ENCODE data around the gene NUP50.

NUP50 gene

DNA sequence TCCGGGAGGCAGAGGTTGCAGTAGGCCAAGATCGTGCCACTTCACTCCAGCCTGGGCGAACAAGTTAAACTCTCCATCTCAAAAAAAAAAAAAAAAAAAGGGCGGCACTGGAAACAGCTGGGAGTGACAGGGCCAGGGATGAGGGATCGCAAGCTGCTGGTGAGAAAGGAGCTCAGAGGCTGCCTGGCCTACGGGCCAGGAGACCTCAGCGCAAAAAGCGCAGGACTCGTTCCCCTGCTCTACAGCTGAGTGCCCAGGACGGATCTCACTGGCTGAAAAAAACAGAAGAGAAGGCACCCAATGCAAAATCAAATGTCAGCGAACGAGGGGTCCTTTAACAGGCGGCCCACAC is 650 bp upstream of the NUP50 start:
- H3K4me3 ChIP-seq (ENCODE audit: low read length): peak overlapping the region; percentile 45
- H3K79me1 ChIP-seq (ENCODE audit: low read length): peaks cover 5% of the 10 kb centered on the region
- H3K27me3 ChIP-seq (ENCODE audit: insufficient read depth, low read length, poor library complexity): no peaks in the 10 kb centered on the region
- peaks cover 16% of the 10 kb centered on the region for H3K4me1 ChIP-seq (ENCODE audit: control insufficient read depth, low read depth, low read length)
- peak overlapping the region; percentile 90 for H3K9ac ChIP-seq (ENCODE audit: low read length)
- H3K79me2 ChIP-seq (ENCODE audit: control insufficient read depth, insufficient read depth, low read length): peaks cover 59% of the 10 kb centered on the region
- H3K4me2 ChIP-seq (ENCODE audit: low read length): peak overlapping the region; percentile 35
- peak overlapping the region; percentile 89 for H2BK5ac ChIP-seq (ENCODE audit: low read length)
- peak overlapping the region; percentile 91 for H3K18ac ChIP-seq (ENCODE audit: low read length)
- peak overlapping the region; percentile 30 for H4K8ac ChIP-seq (ENCODE audit: low read depth, low read length)
- H3K36me3 ChIP-seq (ENCODE audit: control insufficient read depth, insufficient read depth, low read length): no peaks in the 10 kb centered on the region
- peak overlapping the region; percentile 93 for H3K27ac ChIP-seq (ENCODE audit: low read depth, low read length)
- DNase-seq: peak; percentile 66
- H3K23ac ChIP-seq (ENCODE audit: low read length): no peak overlapping the region
- no peak overlapping the region for H4K5ac ChIP-seq (ENCODE audit: low read length)
- WGBS (ENCODE audit: extremely low coverage, insufficient coverage, low lambda C conversion rate): no CpG with 5 or more reads among the region's 13 CpGs
- no peak overlapping the region for H2BK120ac ChIP-seq (ENCODE audit: low read depth, low read length)
- H3K56ac ChIP-seq (ENCODE audit: low read length): peak overlapping the region; percentile 99
- peak overlapping the region; percentile 8 for H2AK5ac ChIP-seq (ENCODE audit: low read length)
- peak overlapping the region; percentile 98 for H3K4ac ChIP-seq (ENCODE audit: low read depth, low read length)
- no peak overlapping the region for H2BK15ac ChIP-seq (replicated peaks; ENCODE audit: low read depth)

DNA sequence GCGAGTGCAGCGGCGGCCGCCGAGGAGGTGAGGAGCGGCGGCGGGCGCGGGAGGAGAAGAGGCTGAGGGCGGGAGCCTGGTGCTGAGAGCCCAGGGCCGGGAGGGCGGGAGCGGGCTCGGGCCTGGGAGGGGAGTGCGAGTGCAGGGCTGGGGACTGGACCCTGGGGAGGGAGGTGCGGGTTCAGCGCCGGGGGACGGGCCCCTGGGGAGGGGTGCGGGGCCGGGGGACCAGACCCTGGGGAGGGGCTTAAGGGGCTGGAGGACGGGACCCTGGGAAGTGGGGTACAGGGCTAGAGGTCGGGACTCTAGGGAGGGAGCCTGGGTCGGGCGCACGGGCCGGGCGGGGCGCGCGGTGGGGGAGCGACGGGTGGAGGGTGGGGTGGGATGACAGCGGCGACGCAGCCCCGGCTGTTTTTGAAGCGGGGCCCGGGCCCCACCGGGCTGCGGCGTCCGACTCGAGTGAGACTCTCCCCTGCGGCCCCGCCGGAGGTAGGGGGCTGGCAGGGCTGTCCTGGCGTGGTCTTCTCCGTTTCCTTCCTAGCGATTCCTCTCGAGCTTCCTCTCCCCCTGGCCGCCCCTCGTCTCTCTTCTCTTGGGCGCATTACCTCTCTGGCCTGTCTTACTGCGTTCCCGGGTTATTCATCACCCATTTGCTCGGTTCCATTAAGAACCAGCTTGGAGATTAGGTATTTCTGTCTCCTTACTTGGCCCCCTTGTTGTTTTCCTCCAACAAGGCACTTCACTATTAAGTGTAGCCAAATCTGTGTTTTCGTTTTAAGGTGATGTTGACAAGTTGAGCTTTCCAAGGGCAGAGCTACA is 754 bp downstream of the NUP50 start:
- Histone ChIP-seq H3K4me2 (ENCODE audit: low read length) (peak overlapping the region; percentile 67), H2BK120ac (ENCODE audit: low read depth, low read length) (peak overlapping the region; percentile 89), H3K79me1 (ENCODE audit: low read length) (peaks cover 8% of the 10 kb centered on the region), H3K36me3 (ENCODE audit: control insufficient read depth, insufficient read depth, low read length) (peaks cover 2% of the 10 kb centered on the region), H3K4me1 (ENCODE audit: control insufficient read depth, low read depth, low read length) (peaks cover 11% of the 10 kb centered on the region), H2AK5ac (ENCODE audit: low read length) (peak overlapping the region; percentile 50), H4K5ac (ENCODE audit: low read length) (no peak overlapping the region), H3K79me2 (ENCODE audit: control insufficient read depth, insufficient read depth, low read length) (peaks cover 57% of the 10 kb centered on the region), H3K23ac (ENCODE audit: low read length) (peak overlapping the region; percentile 59), H2BK5ac (ENCODE audit: low read length) (peak overlapping the region; percentile 85), H4K8ac (ENCODE audit: low read depth, low read length) (no peak overlapping the region), H3K56ac (ENCODE audit: low read length) (peak overlapping the region; percentile 95), H3K27ac (ENCODE audit: low read depth, low read length) (peak overlapping the region; percentile 92), H3K27me3 (ENCODE audit: insufficient read depth, low read length, poor library complexity) (no peaks in the 10 kb centered on the region), H3K9ac (ENCODE audit: low read length) (peak overlapping the region; percentile 98), H3K4me3 (ENCODE audit: low read length) (peak overlapping the region; percentile 96), H2BK15ac (replicated peaks; ENCODE audit: low read depth) (no peak overlapping the region), H3K4ac (ENCODE audit: low read depth, low read length) (peak overlapping the region; percentile 99), H3K18ac (ENCODE audit: low read length) (peak overlapping the region; percentile 100)
- no CpG with 5 or more reads among the region's 59 CpGs for WGBS (ENCODE audit: extremely low coverage, insufficient coverage, low lambda C conversion rate)
- peak; percentile 39 for DNase-seq

DNA sequence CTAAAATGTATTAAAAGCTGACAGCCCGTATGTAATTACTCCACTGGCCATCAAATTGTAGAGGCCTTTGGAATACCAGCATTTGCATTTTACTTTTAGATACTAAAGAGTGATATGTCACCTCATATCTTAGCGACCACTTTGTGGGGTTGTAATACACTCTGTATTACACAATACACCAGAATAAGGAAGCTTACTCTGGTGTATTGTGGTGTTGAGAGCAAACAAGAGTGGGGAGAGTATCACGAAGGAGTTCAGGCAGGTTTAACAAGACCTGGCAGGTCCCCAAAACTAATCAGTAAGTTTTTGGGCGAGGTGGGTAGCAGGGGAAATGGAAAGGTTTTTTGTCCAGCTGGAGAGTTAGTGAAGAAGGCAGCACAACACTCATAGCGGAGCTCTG is 3.2 kb downstream of the NUP50 start:
- H3K27me3 ChIP-seq (ENCODE audit: insufficient read depth, low read length, poor library complexity): no peaks in the 10 kb centered on the region
- no peak overlapping the region for H3K9ac ChIP-seq (ENCODE audit: low read length)
- no peak overlapping the region for H3K4ac ChIP-seq (ENCODE audit: low read depth, low read length)
- peaks cover 4% of the 10 kb centered on the region for H3K36me3 ChIP-seq (ENCODE audit: control insufficient read depth, insufficient read depth, low read length)
- no peaks in the 10 kb centered on the region for H3K4me1 ChIP-seq (ENCODE audit: control insufficient read depth, low read depth, low read length)
- no peak overlapping the region for H4K5ac ChIP-seq (ENCODE audit: low read length)
- H3K79me2 ChIP-seq (ENCODE audit: control insufficient read depth, insufficient read depth, low read length): peaks cover 46% of the 10 kb centered on the region
- H2AK5ac ChIP-seq (ENCODE audit: low read length): no peak overlapping the region
- H3K23ac ChIP-seq (ENCODE audit: low read length): no peak overlapping the region
- no peak overlapping the region for H4K8ac ChIP-seq (ENCODE audit: low read depth, low read length)
- no peak overlapping the region for H3K4me2 ChIP-seq (ENCODE audit: low read length)
- H3K56ac ChIP-seq (ENCODE audit: low read length): no peak overlapping the region
- H2BK15ac ChIP-seq (replicated peaks; ENCODE audit: low read depth): no peak overlapping the region
- no peak overlapping the region for H2BK5ac ChIP-seq (ENCODE audit: low read length)
- H3K79me1 ChIP-seq (ENCODE audit: low read length): peaks cover 12% of the 10 kb centered on the region
- no peak overlapping the region for H2BK120ac ChIP-seq (ENCODE audit: low read depth, low read length)
- H3K18ac ChIP-seq (ENCODE audit: low read length): no peak overlapping the region
- H3K27ac ChIP-seq (ENCODE audit: low read depth, low read length): no peak overlapping the region
- no peak for DNase-seq
- no peak overlapping the region for H3K4me3 ChIP-seq (ENCODE audit: low read length)
- WGBS (ENCODE audit: extremely low coverage, insufficient coverage, low lambda C conversion rate): no CpG with 5 or more reads among the region's 5 CpGs

DNA sequence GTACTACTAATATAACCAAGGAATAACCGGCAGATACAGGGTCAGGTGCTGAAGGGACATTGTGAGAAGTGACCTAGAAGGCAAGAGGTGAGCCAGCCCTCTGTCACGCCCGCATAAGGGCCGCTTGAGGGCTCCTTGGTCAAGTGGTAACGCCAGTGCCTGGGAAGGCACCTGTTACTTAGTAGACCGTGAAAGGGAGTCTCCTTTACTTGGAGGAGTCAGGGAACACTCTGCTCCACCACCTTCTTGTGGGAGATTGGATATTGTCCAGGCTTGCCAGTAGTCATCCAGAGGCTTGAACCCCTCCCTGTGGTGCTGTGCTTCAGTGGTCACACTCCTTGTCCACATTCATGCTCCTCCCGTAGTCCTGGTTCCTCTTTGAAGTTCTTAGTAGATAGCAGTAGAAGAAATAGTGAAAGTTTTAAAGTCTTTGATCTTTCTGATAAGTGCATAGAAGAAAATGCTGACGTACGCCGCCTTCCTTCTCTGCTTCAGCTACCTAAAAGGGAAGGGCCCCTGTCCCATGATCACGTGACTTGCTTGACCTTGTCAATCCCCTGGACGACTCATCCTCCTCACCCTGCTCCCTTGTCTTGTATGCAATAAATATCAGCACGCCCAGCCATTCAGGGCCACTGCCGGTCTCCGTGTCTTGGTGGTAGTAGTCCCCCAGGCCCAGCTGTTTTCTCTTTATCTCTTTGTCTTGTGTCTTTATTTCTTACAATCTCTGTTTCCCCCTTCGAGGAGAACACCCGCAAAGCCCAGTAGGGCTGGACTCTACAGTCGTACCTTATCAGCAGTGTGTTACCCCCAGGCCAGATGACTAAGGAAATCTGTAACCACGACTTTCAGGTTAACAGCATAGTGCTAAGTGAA is 6.1 kb downstream of the NUP50 start:
- Histone ChIP-seq H3K79me1 (ENCODE audit: low read length) (peaks cover 21% of the 10 kb centered on the region), H2BK120ac (ENCODE audit: low read depth, low read length) (no peak overlapping the region), H3K27me3 (ENCODE audit: insufficient read depth, low read length, poor library complexity) (no peaks in the 10 kb centered on the region), H3K4me2 (ENCODE audit: low read length) (no peak overlapping the region), H3K27ac (ENCODE audit: low read depth, low read length) (no peak overlapping the region), H2BK15ac (replicated peaks; ENCODE audit: low read depth) (no peak overlapping the region), H3K4me3 (ENCODE audit: low read length) (no peak overlapping the region), H3K18ac (ENCODE audit: low read length) (no peak overlapping the region), H3K4ac (ENCODE audit: low read depth, low read length) (no peak overlapping the region), H3K23ac (ENCODE audit: low read length) (no peak overlapping the region), H3K36me3 (ENCODE audit: control insufficient read depth, insufficient read depth, low read length) (peaks cover 12% of the 10 kb centered on the region), H2BK5ac (ENCODE audit: low read length) (no peak overlapping the region), H3K4me1 (ENCODE audit: control insufficient read depth, low read depth, low read length) (no peaks in the 10 kb centered on the region), H4K5ac (ENCODE audit: low read length) (no peak overlapping the region), H3K9ac (ENCODE audit: low read length) (no peak overlapping the region), H3K56ac (ENCODE audit: low read length) (no peak overlapping the region), H2AK5ac (ENCODE audit: low read length) (no peak overlapping the region), H3K79me2 (ENCODE audit: control insufficient read depth, insufficient read depth, low read length) (peaks cover 45% of the 10 kb centered on the region), H4K8ac (ENCODE audit: low read depth, low read length) (no peak overlapping the region)
- WGBS (ENCODE audit: extremely low coverage, insufficient coverage, low lambda C conversion rate): no CpG with 5 or more reads among the region's 19 CpGs
- DNase-seq: peak; percentile 45

DNA sequence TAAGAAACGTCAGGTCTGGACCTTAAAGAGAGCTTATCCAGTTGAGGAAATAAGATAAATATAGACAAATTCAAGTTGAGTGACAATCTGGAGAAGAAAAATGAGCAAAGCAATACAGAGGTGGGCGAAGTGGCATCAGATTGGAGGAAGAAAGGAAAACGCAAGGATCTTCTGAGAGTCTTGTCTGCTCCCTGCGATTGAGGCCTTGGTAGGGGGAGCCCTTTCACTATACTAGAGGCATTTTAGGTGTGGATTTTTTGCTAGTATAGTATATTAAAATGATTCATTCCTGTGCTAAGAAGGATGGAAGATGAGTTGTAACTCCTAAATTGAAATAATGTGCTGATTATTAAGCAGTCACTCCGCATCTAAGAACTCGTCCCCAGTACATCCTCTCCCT is 8.1 kb downstream of the NUP50 start:
- H3K9ac ChIP-seq (ENCODE audit: low read length): no peak overlapping the region
- peaks cover 38% of the 10 kb centered on the region for H3K79me2 ChIP-seq (ENCODE audit: control insufficient read depth, insufficient read depth, low read length)
- H3K4me1 ChIP-seq (ENCODE audit: control insufficient read depth, low read depth, low read length): no peaks in the 10 kb centered on the region
- H3K27me3 ChIP-seq (ENCODE audit: insufficient read depth, low read length, poor library complexity): no peaks in the 10 kb centered on the region
- no peak overlapping the region for H3K27ac ChIP-seq (ENCODE audit: low read depth, low read length)
- no peak for DNase-seq
- H2BK5ac ChIP-seq (ENCODE audit: low read length): no peak overlapping the region
- no peak overlapping the region for H3K4me3 ChIP-seq (ENCODE audit: low read length)
- no peak overlapping the region for H3K18ac ChIP-seq (ENCODE audit: low read length)
- no peak overlapping the region for H3K56ac ChIP-seq (ENCODE audit: low read length)
- H2BK120ac ChIP-seq (ENCODE audit: low read depth, low read length): no peak overlapping the region
- peaks cover 26% of the 10 kb centered on the region for H3K79me1 ChIP-seq (ENCODE audit: low read length)
- H3K4ac ChIP-seq (ENCODE audit: low read depth, low read length): no peak overlapping the region
- no peak overlapping the region for H2BK15ac ChIP-seq (replicated peaks; ENCODE audit: low read depth)
- no peak overlapping the region for H3K23ac ChIP-seq (ENCODE audit: low read length)
- H3K4me2 ChIP-seq (ENCODE audit: low read length): no peak overlapping the region
- H4K8ac ChIP-seq (ENCODE audit: low read depth, low read length): no peak overlapping the region
- peaks cover 17% of the 10 kb centered on the region for H3K36me3 ChIP-seq (ENCODE audit: control insufficient read depth, insufficient read depth, low read length)
- no peak overlapping the region for H2AK5ac ChIP-seq (ENCODE audit: low read length)
- no peak overlapping the region for H4K5ac ChIP-seq (ENCODE audit: low read length)
- no CpG with 5 or more reads among the region's 6 CpGs for WGBS (ENCODE audit: extremely low coverage, insufficient coverage, low lambda C conversion rate)

All from mesendoderm (in vitro differentiated cells).